H1 (cell line): Measurements from ENCODE around the gene PDRG1. TPM values are rescaled to one million over a fixed set of nuclear protein-coding genes. Genes with fewer than 3 reads are reported as not detected.

ENCODE experiments used
- polyA plus RNA-seq, 7 experiments: library from polyadenylated mRNA; depleted of rRNA in 3 of 7; stranded (reverse) in 5 of 7; unstranded in 2 of 7; fragments of >200 nt in 5 of 7; fragments of 200-250 nt in 2 of 7; gene quantifications; 1 replicate in 5 of 7; 2 replicates in 1 of 7; 4 replicates in 1 of 7; pipeline versions ENCODE4 v1.2.1 to v1.2.3, GENCODE V29; 2011 to 2013; ENCODE audit warnings: missing spikeins in 2 of 7, mixed read lengths in 2 of 7
- small RNA-seq: library from polyadenylated mRNA; stranded (forward); fragments of <200 nt; extraction: miRNeasy Mini kit (QIAGEN cat#:217004); gene quantifications from one replicate; pipeline ENCODE3, GENCODE V24; 2013; ENCODE audit not compliant: insufficient read depth
- total RNA-seq: library from RNA; stranded (reverse); fragmentation: NEBNext Ultra II Directional; extraction: Animal tissue kit (Norgen Biotek cat#: 25700); gene quantifications from 2 replicates; pipeline ENCODE4 v1.2.1, GENCODE V29; 2021

PDRG1 gene
- total and polyA plus RNA-seq, 2 of the 8 experiments (the other 6 are each of a cell fraction or from before 2014, with no cell fraction given): 14.2 to 20.8 TPM

Small RNAs within 50 kb of the gene (small RNA-seq; reads per million reads assigned to genes)
- not detected for gene RNU1-94P

Other genes with a start within 250 kb of the PDRG1 start
- 64.9 and 66.0 TPM in 2 replicates for gene BCL2L1, start 229.2 kb downstream of the PDRG1 start, total RNA-seq
- gene BCL2L1, start 229.2 kb downstream of the PDRG1 start, polyA plus RNA-seq (2011; rRNA removed): 66.1 and 94.4 TPM in 2 replicates
- 122 and 125 TPM in 2 replicates for gene TPX2, start 212.8 kb downstream of the PDRG1 start, total RNA-seq
- 36.5 and 43.6 TPM in 2 replicates for gene TPX2, start 212.8 kb downstream of the PDRG1 start, polyA plus RNA-seq (2011; rRNA removed)
- gene MYLK2, start 132.7 kb downstream of the PDRG1 start, total RNA-seq: 0.22 TPM in 1 of 2 replicates, not detected in the other
- 0.26 and 0.27 TPM in 2 replicates for gene MYLK2, start 132.7 kb downstream of the PDRG1 start, polyA plus RNA-seq (2011; rRNA removed)
- gene FOXS1, start 106.4 kb downstream of the PDRG1 start, total RNA-seq: not detected in 2 replicates
- 0.45 and 0.47 TPM in 2 replicates for gene FOXS1, start 106.4 kb downstream of the PDRG1 start, polyA plus RNA-seq (2011; rRNA removed)
- 0.91 and 1.0 TPM in 2 replicates for gene DUSP15, start 81.5 kb downstream of the PDRG1 start, total RNA-seq
- 3.2 and 6.0 TPM in 2 replicates for gene DUSP15, start 81.5 kb downstream of the PDRG1 start, polyA plus RNA-seq (2011; rRNA removed)
- gene TTLL9, start 81.4 kb downstream of the PDRG1 start, total RNA-seq: not detected in 2 replicates
- 0.06 and 0.19 TPM in 2 replicates for gene TTLL9, start 81.4 kb downstream of the PDRG1 start, polyA plus RNA-seq (2011; rRNA removed)
- 1.8 and 2.4 TPM in 2 replicates for gene XKR7, start 16.1 kb upstream of the PDRG1 start, total RNA-seq
- 2.4 TPM in 2 replicates for gene XKR7, start 16.1 kb upstream of the PDRG1 start, polyA plus RNA-seq (2011; rRNA removed)
- gene CCM2L, start 58.4 kb upstream of the PDRG1 start, total RNA-seq: 5.5 and 6.0 TPM in 2 replicates
- 15.8 and 23.1 TPM in 2 replicates for gene CCM2L, start 58.4 kb upstream of the PDRG1 start, polyA plus RNA-seq (2011; rRNA removed)
- gene HCK, start 100.2 kb upstream of the PDRG1 start, total RNA-seq: 0.37 and 0.82 TPM in 2 replicates
- 4.3 and 4.4 TPM in 2 replicates for gene HCK, start 100.2 kb upstream of the PDRG1 start, polyA plus RNA-seq (2011; rRNA removed)
- 38.4 and 40.5 TPM in 2 replicates for gene TM9SF4, start 157.7 kb upstream of the PDRG1 start, total RNA-seq
- gene TM9SF4, start 157.7 kb upstream of the PDRG1 start, polyA plus RNA-seq (2011; rRNA removed): 68.7 and 72.0 TPM in 2 replicates